Fibroblast of lung (primary cell): Measurements from ENCODE around the gene LRRFIP1. TPM values are rescaled to one million over a fixed set of nuclear protein-coding genes. Genes with fewer than 3 reads are reported as not detected.

Experiments used
- DNase-seq, 2 donors: peaks; one replicate each; pipeline versions ENCODE4 v3.0.0 to v3.0.0-alpha.2; 2010; ENCODE audit warnings: low read depth in 2 of 2
- H2AFZ ChIP-seq: 2 replicates; pipeline ENCODE4 v1.5.1; 2012; ENCODE audit warnings: low read length, control low read depth, inconsistent platforms
- H3K27ac ChIP-seq: 2 replicates; pipeline ENCODE4 v1.5.1; 2011; ENCODE audit warnings: low read length, control low read depth; ENCODE audit not compliant: insufficient read depth
- H3K27me3 ChIP-seq: 2 replicates; pipeline ENCODE4 v1.5.1; 2011; ENCODE audit warnings: mild to moderate bottlenecking, low read length; ENCODE audit not compliant: control insufficient read depth, insufficient read depth
- H3K36me3 ChIP-seq: 2 replicates; pipeline ENCODE4 v1.5.1; 2011; ENCODE audit warnings: low read length; ENCODE audit not compliant: control insufficient read depth, insufficient read depth
- H3K4me1 ChIP-seq: 2 replicates; pipeline ENCODE4 v1.5.1; 2011; ENCODE audit warnings: low read length; ENCODE audit not compliant: control insufficient read depth, insufficient read depth; ENCODE audit errors: extremely low read depth
- H3K4me2 ChIP-seq: 2 replicates; pipeline ENCODE4 v1.5.1; 2011; ENCODE audit warnings: low read length, control low read depth; ENCODE audit not compliant: insufficient read depth; ENCODE audit errors: extremely low read depth
- H3K4me3 ChIP-seq, 4 experiments: fragments of 200-600 bp in 1 of 4; sonication (generic) in 1 of 4; replicated peaks in 1 of 4; 2 replicates each; pipeline ENCODE4 v1.5.1; 2011 to 2016; ENCODE audit warnings: low read length in 4 of 4, low read depth in 3 of 4, mild to moderate bottlenecking in 3 of 4, control low read depth in 2 of 4, inconsistent platforms in 1 of 4, mixed read lengths in 1 of 4; ENCODE audit not compliant: insufficient read depth in 1 of 4; ENCODE audit errors: control extremely low read depth in 1 of 4
- H3K79me2 ChIP-seq: 2 replicates; pipeline ENCODE4 v1.5.1; 2012; ENCODE audit warnings: mild to moderate bottlenecking, low read length, inconsistent platforms; ENCODE audit not compliant: control insufficient read depth, insufficient read depth
- H3K9ac ChIP-seq: 2 replicates; pipeline ENCODE4 v1.5.1; 2011; ENCODE audit warnings: mild to moderate bottlenecking, low read length, control low read depth; ENCODE audit not compliant: insufficient read depth
- H3K9me3 ChIP-seq: 2 replicates; pipeline ENCODE4 v1.5.1; 2012; ENCODE audit warnings: low read depth, low read length; ENCODE audit not compliant: control insufficient read depth, insufficient read depth
- H4K20me1 ChIP-seq: 2 replicates; pipeline ENCODE4 v1.5.1; 2011; ENCODE audit warnings: low read length; ENCODE audit not compliant: control insufficient read depth, insufficient read depth; ENCODE audit errors: extremely low read depth
- EZH2 ChIP-seq: IDR thresholded peaks from 2 replicates; pipeline ENCODE4 v1.5.1; 2012; ENCODE audit warnings: low read length, control low read depth, mild to moderate bottlenecking; ENCODE audit errors: missing control alignments
- polyA plus RNA-seq, 2 donors: library from polyadenylated mRNA; depleted of rRNA in 1 of 2; stranded (reverse) in 1 of 2; unstranded in 1 of 2; fragments of >200 nt; gene quantifications; 2 replicates each; pipeline ENCODE4 v1.2.1, GENCODE V29; 2011 to 2012; ENCODE audit warnings: missing spikeins in 1 of 2
- total RNA-seq: library from RNA; depleted of rRNA; stranded (reverse); fragments of >200 nt; gene quantifications from 2 replicates; pipeline ENCODE4 v1.2.1, GENCODE V29; 2014
- TF ChIP-seq, protein P1 (sequence below), 2 donors: IDR thresholded peaks in 1 of 2; conservative IDR thresholded peaks in 1 of 2; 1 replicate in 1 of 2; 2 replicates in 1 of 2; pipeline ENCODE4 v1.5.1; 2011 to 2012; ENCODE audit warnings: low read length in 2 of 2, control low read depth in 1 of 2, inconsistent platforms in 1 of 2, low read depth in 1 of 2, mild to moderate bottlenecking in 1 of 2

The LRRFIP1 gene
- total and polyA plus RNA-seq, 2 donors (not counting 1 experiment from before 2014, with no cell fraction given): 58.1 to 113 TPM

- H3K79me2 ChIP-seq: peaks cover 91% of the 10 kb centered on the region
- TF ChIP-seq, protein P1, sequence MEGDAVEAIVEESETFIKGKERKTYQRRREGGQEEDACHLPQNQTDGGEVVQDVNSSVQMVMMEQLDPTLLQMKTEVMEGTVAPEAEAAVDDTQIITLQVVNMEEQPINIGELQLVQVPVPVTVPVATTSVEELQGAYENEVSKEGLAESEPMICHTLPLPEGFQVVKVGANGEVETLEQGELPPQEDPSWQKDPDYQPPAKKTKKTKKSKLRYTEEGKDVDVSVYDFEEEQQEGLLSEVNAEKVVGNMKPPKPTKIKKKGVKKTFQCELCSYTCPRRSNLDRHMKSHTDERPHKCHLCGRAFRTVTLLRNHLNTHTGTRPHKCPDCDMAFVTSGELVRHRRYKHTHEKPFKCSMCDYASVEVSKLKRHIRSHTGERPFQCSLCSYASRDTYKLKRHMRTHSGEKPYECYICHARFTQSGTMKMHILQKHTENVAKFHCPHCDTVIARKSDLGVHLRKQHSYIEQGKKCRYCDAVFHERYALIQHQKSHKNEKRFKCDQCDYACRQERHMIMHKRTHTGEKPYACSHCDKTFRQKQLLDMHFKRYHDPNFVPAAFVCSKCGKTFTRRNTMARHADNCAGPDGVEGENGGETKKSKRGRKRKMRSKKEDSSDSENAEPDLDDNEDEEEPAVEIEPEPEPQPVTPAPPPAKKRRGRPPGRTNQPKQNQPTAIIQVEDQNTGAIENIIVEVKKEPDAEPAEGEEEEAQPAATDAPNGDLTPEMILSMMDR (conservative IDR thresholded peaks at IDR 0.05 in 1 of 2, IDR thresholded peaks at IDR 0.05 in 1 of 2; ENCODE audit: low read depth in 1 of 2, low read length in 2 of 2): no peak
- no peak for TF ChIP-seq EZH2
- no peaks in the 10 kb centered on the region for H4K20me1 ChIP-seq
- no peaks in the 10 kb centered on the region for H3K9me3 ChIP-seq
- no peak overlapping the region for H3K9ac ChIP-seq
- no peak for DNase-seq
- no peaks in the 10 kb centered on the region for H3K27me3 ChIP-seq
- no peak overlapping the region for H3K4me3 ChIP-seq
- H3K4me1 ChIP-seq: peaks cover 41% of the 10 kb centered on the region
- peak overlapping the region; percentile 55 for H3K4me2 ChIP-seq
- H2AFZ ChIP-seq: no peak overlapping the region
- H3K27ac ChIP-seq: peak overlapping the region; percentile 67
- H3K36me3 ChIP-seq: peaks cover 2% of the 10 kb centered on the region
Observed at GRCh38 chr2:237701859-237702390, 74.5 kb downstream of the LRRFIP1 start.

DNA sequence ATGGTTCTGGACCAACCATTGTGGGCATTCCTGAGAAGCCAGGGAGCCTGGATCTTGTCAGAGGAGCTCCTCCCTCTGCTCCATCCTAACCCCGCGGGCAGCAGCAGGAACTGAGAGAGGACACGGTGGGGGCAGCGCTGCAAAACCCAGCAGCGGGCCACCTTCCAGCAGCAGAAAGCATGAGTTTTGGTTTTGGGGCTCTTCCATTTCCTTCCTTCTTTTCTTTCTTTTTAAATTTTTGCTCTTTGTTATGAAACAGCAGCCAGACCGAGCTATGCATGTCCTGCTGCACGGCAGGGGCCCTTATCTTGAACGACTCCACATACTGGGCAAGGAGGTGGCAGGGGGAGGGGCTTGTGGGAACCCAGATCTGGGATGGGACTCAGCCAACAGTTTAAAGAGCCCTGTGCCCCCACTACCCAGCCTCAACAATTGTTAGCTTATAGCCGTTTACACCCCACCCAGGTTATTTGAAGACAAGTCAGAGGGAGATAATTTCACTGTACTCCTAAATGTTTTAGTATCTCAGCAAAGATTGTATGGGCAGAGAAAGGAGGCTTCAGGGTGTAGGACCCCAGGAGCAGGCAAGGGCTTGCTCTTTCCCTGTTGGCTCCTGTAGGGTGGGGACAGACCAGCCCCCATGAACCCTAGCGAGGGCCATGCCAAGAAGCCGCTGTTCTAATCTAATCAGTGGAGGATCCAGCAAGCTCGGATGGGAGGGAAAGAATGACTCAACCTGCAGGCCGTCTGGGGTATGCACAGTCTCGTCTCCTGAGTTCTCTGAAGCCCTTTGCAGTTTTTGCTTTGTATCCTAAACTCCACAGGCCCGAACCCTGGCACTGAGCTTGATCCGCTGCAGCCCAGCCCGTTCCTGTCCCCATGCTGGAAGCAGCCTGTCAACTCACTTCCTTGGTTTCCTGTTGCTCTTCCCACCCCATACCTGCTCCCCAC is 75.3 kb downstream of the LRRFIP1 start:
- H3K4me1 ChIP-seq: peaks cover 45% of the 10 kb centered on the region

More for the DNA sequence above, 75.3 kb downstream of the LRRFIP1 start:
- Histone ChIP-seq H3K27me3 (no peaks in the 10 kb centered on the region), H3K4me3 (no peak overlapping the region), H3K36me3 (peaks cover 2% of the 10 kb centered on the region), H4K20me1 (no peaks in the 10 kb centered on the region), H3K27ac (peak overlapping the region; percentile 67), H3K79me2 (peaks cover 89% of the 10 kb centered on the region), H3K9ac (no peak overlapping the region), H3K4me2 (peak overlapping the region; percentile 55), H3K9me3 (no peaks in the 10 kb centered on the region), H2AFZ (no peak overlapping the region)
- peak; percentile 47 to 90 for DNase-seq
- TF ChIP-seq EZH2: no peak
- TF ChIP-seq, protein P1 (conservative IDR thresholded peaks at IDR 0.05 in 1 of 2, IDR thresholded peaks at IDR 0.05 in 1 of 2; ENCODE audit: low read depth in 1 of 2, low read length in 2 of 2): peak in 1 of 2 donors; percentile 22
